Astrocyte of the cerebellum (primary cell): ENCODE data around the gene ING2.

Experiments used
- DNase-seq: peaks from one replicate; pipeline ENCODE4 v3.0.0-alpha.2; 2011; ENCODE audit warnings: low read depth
- H3K4me3 ChIP-seq: 2 replicates; pipeline ENCODE4 v1.5.1; 2011; ENCODE audit warnings: mild to moderate bottlenecking, low read depth, low read length, moderate library complexity
- in situ Hi-C: cut with HindIII; loops from 2 replicates; pipeline ENCODE4 v1.10.0; 2017; ENCODE audit warnings: low sequenced_read_pairs
- TF ChIP-seq, protein P1 (sequence below): IDR thresholded peaks from 2 replicates; pipeline ENCODE4 v1.5.1; 2012; ENCODE audit warnings: low read length, low read depth, moderate library complexity, mild to moderate bottlenecking; ENCODE audit errors: missing control alignments

The ING2 gene

DNA sequence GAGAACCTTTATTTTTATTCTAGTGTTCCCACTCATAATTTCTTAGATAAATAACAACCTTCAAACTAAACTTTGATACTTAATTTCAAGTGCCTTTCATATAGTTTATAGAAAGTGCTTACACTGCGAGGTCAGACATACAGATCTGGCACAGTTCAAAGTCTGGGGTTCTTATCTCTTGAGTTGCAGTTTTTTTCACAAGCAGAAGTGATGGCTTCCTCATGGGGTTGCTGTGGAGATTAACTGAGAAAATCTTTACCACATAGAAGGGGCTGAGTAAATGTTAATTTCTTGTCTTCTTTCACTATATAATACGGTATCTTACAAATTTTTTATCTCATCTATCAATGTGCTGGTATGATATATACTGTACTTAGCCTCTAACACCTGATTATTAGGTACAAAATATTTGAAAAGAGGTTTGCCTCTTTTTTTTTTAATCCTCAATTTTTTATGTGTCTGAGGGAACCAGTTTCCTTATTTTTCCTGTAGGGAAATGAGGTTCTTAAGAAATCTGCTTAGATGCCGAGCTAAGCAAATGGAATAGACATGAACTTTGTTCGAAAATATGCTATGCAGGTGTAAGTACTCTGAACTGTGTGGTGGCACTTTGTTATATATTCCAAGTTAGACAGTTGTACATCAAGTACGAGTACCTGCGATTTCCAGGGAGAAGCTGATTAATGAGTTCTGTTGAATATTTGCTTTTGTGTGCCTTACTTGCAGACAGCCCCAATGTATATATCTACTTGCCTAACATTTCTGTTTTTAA, 3.3 kb downstream of the ING2 start:
- TF ChIP-seq, protein P1, sequence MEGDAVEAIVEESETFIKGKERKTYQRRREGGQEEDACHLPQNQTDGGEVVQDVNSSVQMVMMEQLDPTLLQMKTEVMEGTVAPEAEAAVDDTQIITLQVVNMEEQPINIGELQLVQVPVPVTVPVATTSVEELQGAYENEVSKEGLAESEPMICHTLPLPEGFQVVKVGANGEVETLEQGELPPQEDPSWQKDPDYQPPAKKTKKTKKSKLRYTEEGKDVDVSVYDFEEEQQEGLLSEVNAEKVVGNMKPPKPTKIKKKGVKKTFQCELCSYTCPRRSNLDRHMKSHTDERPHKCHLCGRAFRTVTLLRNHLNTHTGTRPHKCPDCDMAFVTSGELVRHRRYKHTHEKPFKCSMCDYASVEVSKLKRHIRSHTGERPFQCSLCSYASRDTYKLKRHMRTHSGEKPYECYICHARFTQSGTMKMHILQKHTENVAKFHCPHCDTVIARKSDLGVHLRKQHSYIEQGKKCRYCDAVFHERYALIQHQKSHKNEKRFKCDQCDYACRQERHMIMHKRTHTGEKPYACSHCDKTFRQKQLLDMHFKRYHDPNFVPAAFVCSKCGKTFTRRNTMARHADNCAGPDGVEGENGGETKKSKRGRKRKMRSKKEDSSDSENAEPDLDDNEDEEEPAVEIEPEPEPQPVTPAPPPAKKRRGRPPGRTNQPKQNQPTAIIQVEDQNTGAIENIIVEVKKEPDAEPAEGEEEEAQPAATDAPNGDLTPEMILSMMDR: no peak
- no peak overlapping the region for H3K4me3 ChIP-seq
- no peak for DNase-seq
- in situ Hi-C loops: no loop called here

DNA sequence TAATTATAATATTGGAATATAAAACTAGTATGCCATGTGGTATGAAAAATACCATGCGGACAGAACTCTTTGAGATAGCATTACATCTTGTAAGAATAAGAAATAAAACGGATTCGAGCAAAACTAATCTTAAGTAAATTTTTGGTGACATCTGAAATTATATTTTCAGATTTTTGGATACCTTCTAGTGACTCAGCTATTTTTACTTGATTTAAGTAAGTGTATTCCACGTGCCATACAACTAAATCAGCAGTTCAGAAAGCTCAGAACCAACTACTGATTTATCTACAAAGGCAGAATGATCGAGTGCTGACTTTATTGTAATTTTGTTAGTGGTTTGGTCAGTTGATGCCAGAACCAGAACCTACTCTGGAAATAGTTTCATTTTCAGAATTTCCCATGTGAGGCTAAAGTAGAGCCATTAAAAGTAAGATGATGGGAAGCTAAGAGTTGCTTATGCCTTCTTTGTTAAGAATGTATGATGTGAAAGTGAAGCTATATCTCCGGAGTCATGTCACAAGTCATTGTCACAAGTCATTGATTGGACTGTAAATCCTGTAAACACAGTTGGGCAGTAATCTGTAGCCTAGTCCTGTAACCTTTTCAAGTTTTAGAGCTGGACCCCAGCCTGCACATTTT, 4.0 kb downstream of the ING2 start:
- H3K4me3 ChIP-seq: no peak overlapping the region
- no peak for DNase-seq
- TF ChIP-seq, protein P1: no peak
- in situ Hi-C loops: no loop called here

DNA sequence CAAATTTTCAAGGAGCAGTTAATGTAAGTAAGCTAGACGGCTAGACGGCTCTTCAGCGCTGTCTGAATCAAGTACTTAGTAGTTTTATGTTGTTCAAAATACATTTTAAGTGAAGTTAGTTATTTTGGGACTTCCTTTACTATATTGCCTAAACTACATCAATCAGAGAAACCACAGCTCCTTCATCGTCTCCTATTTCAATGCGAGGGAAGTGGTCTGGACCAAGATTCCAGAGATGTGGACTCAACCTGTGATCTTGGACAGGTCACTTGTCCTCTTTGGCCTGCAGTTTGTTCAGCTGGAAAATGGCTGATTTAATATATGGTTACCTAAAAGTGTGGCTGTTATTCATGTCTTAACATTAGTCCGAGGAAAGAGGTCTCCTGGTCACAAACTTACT, 10.6 kb downstream of the ING2 start:
- TF ChIP-seq, protein P1: no peak
- DNase-seq: no peak
- in situ Hi-C loops: no loop called here
- no peak overlapping the region for H3K4me3 ChIP-seq

DNA sequence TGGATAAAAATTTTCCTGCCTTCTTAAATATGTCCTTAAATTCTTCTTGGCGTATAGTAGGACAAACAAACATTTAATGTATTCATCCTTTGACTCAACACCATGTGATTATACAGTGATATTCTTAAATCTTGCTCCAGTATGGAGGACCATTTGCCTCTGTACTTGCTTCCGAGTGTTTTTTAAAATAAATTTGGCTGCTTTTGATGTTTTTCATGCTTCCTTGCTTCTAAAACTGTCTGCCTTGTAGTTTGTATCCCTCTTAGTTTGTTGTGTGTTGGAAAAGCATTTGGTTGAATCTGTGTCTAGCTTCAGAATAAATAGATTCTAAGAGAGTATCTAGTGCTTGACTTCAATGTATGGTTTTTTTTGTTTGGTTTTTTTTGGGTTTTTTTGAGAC, 12.3 kb downstream of the ING2 start:
- TF ChIP-seq, protein P1: no peak
- in situ Hi-C loops: no loop called here
- H3K4me3 ChIP-seq: no peak overlapping the region
- no peak for DNase-seq

DNA sequence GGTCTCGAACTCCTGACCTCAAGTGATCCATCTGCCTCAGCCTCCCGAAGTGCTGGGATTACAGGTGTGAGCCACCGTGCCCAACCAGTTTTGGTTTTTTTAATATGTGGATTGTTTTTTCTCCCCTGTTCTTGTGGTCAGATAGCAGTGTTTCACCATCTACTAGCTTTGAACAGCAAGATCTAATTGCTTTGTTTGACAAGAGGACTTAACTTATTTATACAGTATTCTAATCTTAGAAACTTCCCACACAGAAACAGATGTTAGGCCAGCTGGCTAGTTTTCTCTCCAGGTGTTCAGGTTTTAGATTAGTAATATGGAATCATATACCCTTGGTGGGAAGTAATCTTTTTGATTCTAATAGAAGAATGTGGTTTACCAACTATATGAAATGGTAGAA, 12.9 kb downstream of the ING2 start:
- H3K4me3 ChIP-seq: no peak overlapping the region
- TF ChIP-seq, protein P1: no peak
- DNase-seq: no peak
- in situ Hi-C loops: no loop called here

DNA sequence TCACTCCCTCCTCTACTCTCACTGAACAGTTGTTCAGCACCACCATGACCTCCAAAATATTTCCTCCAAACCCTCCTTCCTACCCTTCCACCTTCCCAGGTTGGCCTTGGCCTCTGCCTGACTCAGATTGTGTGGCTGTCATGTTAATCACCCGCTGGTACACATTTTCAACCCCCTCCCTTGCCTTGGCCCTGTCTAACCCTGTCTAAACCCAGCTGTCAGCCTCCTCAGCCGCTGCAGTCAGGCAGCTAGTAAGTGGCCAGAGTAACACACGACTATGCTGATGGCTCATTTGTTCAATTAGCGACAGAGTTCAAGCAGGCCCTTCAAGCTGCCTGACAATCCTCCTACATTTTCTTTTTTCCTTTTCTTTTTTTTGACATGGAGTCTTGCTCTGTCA, 18.0 kb downstream of the ING2 start:
- TF ChIP-seq, protein P1: no peak
- no peak for DNase-seq
- in situ Hi-C loops: no loop called here
- no peak overlapping the region for H3K4me3 ChIP-seq
